Panc1 (cell line): Measurements from ENCODE around the gene MPPED1.

Experiments
- CTCF ChIP-seq: fragments of 450-650 bp; IDR thresholded peaks from 2 replicates; pipeline ENCODE4 v1.5.1; 2017; ENCODE audit warnings: mild to moderate bottlenecking
- POLR2AphosphoS5 ChIP-seq: IDR thresholded peaks from 2 replicates; pipeline ENCODE4 v1.6.1; 2012; ENCODE audit warnings: mild to moderate bottlenecking, low read depth, low read length, moderate library complexity

GRCh38 chr22:43467216-43467940, 55.6 kb downstream of the MPPED1 start:
- TF ChIP-seq CTCF (no peak), POLR2AphosphoS5 (no peak)
